Neural cell (in vitro differentiated cells): Measurements from ENCODE around the gene NME3. TPM values are rescaled to one million over a fixed set of nuclear protein-coding genes. Genes with fewer than 3 reads are reported as not detected.

Source experiments
- H2AFZ ChIP-seq: fragments of 200-600, 300-800 bp; sonication (generic), shearing (Covaris generic); 2 replicates; pipeline ENCODE4 v1.6.0; 2014; ENCODE audit warnings: low read depth, mild to moderate bottlenecking, antibody characterized with exemption, low read length, moderate library complexity
- H3F3A ChIP-seq: fragments of 200-600 bp; shearing (Covaris generic); 2 replicates; pipeline ENCODE4 v1.6.1; 2016; ENCODE audit warnings: mild to moderate bottlenecking, moderate library complexity, mixed read lengths, antibody characterized with exemption, low read length; ENCODE audit not compliant: insufficient read depth, poor library complexity, severe bottlenecking
- H3K27ac ChIP-seq: fragments of 200-600, 300-800 bp; sonication (generic), shearing (Covaris generic); 2 replicates; pipeline ENCODE4 v1.5.1; 2014; ENCODE audit warnings: mild to moderate bottlenecking, low read length, moderate library complexity
- H3K27me3 ChIP-seq: fragments of 300-800, 200-600 bp; sonication (generic), shearing (Covaris generic); 2 replicates; pipeline ENCODE4 v1.6.0; 2014; ENCODE audit warnings: mild to moderate bottlenecking, low read depth, low read length, moderate library complexity; ENCODE audit not compliant: insufficient read depth
- H3K36me3 ChIP-seq: fragments of 300-800, 200-600 bp; sonication (generic), shearing (Covaris generic); 2 replicates; pipeline ENCODE4 v1.5.1; 2014; ENCODE audit warnings: mild to moderate bottlenecking, antibody characterized with exemption, low read length, moderate library complexity; ENCODE audit not compliant: insufficient read depth
- H3K4me2 ChIP-seq: fragments of 300-800, 200-600 bp; sonication (generic), shearing (Covaris generic); 2 replicates; pipeline ENCODE4 v1.6.0; 2014; ENCODE audit warnings: mild to moderate bottlenecking, low read length
- H3K4me3 ChIP-seq: fragments of 300-800, 200-600 bp; sonication (generic), shearing (Covaris generic); 2 replicates; pipeline ENCODE4 v1.5.1; 2014; ENCODE audit warnings: mild to moderate bottlenecking, low read length, moderate library complexity
- H3K79me2 ChIP-seq: fragments of 200-600 bp; shearing (Covaris generic); replicated peaks from 2 replicates; pipeline ENCODE4 v1.6.0; 2014; ENCODE audit warnings: mild to moderate bottlenecking, low read length, moderate library complexity; ENCODE audit not compliant: insufficient read depth
- H3K9ac ChIP-seq: fragments of 300-800, 200-600 bp; sonication (generic), shearing (Covaris generic); 2 replicates; pipeline ENCODE4 v1.6.1; 2016; ENCODE audit warnings: mild to moderate bottlenecking, low read length, mixed read lengths
- H3K9me2 ChIP-seq: fragments of 200-600 bp; shearing (Covaris generic); 2 replicates; pipeline ENCODE4 v1.6.1; 2016; ENCODE audit warnings: mild to moderate bottlenecking, low read length, mixed read lengths; ENCODE audit not compliant: insufficient read depth
- H3K9me3 ChIP-seq: fragments of 200-600, 300-800 bp; sonication (generic), shearing (Covaris generic); 2 replicates; pipeline ENCODE4 v1.6.1; 2016; ENCODE audit warnings: mild to moderate bottlenecking, mixed run types, low read length, moderate library complexity, mixed read lengths
- H4K20me1 ChIP-seq: fragments of 200-600 bp; shearing (Covaris generic); 2 replicates; pipeline ENCODE4 v1.6.1; 2016; ENCODE audit warnings: mild to moderate bottlenecking, mixed run types; ENCODE audit not compliant: insufficient read depth
- EP300 ChIP-seq: fragments of 450-650 bp; conservative IDR thresholded peaks from 2 replicates; pipeline ENCODE4 v1.6.1; 2014; ENCODE audit warnings: antibody characterized with exemption, mild to moderate bottlenecking, moderate library complexity; ENCODE audit not compliant: poor library complexity, severe bottlenecking
- EZH2 ChIP-seq: fragments of 200-600, 300-800 bp; shearing (Covaris generic), sonication (generic); IDR thresholded peaks from 2 replicates; pipeline ENCODE4 v1.6.1; 2014; ENCODE audit warnings: antibody characterized with exemption, low read length, borderline replicate concordance, mild to moderate bottlenecking; ENCODE audit not compliant: insufficient read depth, poor library complexity, severe bottlenecking
- MXI1 ChIP-seq: fragments of 450-650 bp; conservative IDR thresholded peaks from 2 replicates; pipeline ENCODE4 v1.6.1; 2014; ENCODE audit warnings: antibody characterized with exemption, mild to moderate bottlenecking; ENCODE audit not compliant: poor library complexity, severe bottlenecking
- POLR2AphosphoS5 ChIP-seq: IDR thresholded peaks from 2 replicates; pipeline ENCODE4 v1.6.1; 2012
- RAD21 ChIP-seq: fragments of 450-650 bp; conservative IDR thresholded peaks from 2 replicates; pipeline ENCODE4 v1.6.1; 2014; ENCODE audit warnings: antibody characterized with exemption, mild to moderate bottlenecking, moderate library complexity
- SMC3 ChIP-seq: fragments of 450-650 bp; conservative IDR thresholded peaks from 2 replicates; pipeline ENCODE4 v1.6.1; 2014; ENCODE audit warnings: antibody characterized with exemption, mild to moderate bottlenecking, moderate library complexity; ENCODE audit not compliant: poor library complexity
- TAF1 ChIP-seq: IDR thresholded peaks from 2 replicates; pipeline ENCODE4 v1.6.1; 2012; ENCODE audit warnings: low read depth
- polyA plus RNA-seq: library from polyadenylated mRNA; depleted of rRNA; stranded (reverse); fragments of >200 nt; gene quantifications from 2 replicates; pipeline ENCODE4 v1.2.3, GENCODE V29; 2014
- TF ChIP-seq, protein P1 (sequence below): IDR thresholded peaks from 2 replicates; pipeline ENCODE4 v1.6.1; 2012; ENCODE audit warnings: borderline replicate concordance
- TF ChIP-seq, protein P2 (sequence below): fragments of 450-650 bp; IDR thresholded peaks from 2 replicates; pipeline ENCODE4 v1.5.1; 2014; ENCODE audit warnings: antibody characterized with exemption, mild to moderate bottlenecking, moderate library complexity; ENCODE audit not compliant: poor library complexity, severe bottlenecking

Gene NME3
- polyA plus RNA-seq, 1 donor from 2014 or later, result 102 TPM

DNA sequence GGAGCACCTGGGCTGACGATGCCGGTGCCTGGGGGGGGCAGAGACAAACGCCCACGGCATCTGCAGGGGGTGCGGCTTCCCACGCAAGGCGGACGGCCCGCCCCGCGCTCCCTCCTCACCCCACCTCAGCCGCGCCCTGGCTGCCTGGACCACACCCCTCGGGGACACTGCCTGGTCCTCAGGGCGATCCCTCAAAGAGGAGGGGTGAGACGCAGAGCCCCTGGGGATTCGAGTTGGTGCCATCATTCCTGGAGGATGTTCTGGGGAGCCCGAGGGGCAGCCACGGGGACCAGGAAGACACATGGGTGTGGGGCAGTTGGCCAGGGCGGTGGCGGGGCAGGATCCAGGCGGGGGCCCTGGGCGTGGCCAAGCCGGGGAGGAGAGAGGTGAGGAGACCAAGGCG, 18.3 kb upstream of the NME3 start:
- Histone ChIP-seq H3K79me2 (peaks cover 6% of the 10 kb centered on the region), H3F3A (no peaks in the 10 kb centered on the region), H2AFZ (no peak overlapping the region), H4K20me1 (no peaks in the 10 kb centered on the region), H3K27ac (no peak overlapping the region), H3K36me3 (no peaks in the 10 kb centered on the region), H3K4me3 (no peak overlapping the region), H3K9me3 (no peaks in the 10 kb centered on the region), H3K9ac (no peak overlapping the region), H3K27me3 (no peaks in the 10 kb centered on the region), H3K4me2 (no peak overlapping the region), H3K9me2 (no peaks in the 10 kb centered on the region)
- TF ChIP-seq, protein P1, sequence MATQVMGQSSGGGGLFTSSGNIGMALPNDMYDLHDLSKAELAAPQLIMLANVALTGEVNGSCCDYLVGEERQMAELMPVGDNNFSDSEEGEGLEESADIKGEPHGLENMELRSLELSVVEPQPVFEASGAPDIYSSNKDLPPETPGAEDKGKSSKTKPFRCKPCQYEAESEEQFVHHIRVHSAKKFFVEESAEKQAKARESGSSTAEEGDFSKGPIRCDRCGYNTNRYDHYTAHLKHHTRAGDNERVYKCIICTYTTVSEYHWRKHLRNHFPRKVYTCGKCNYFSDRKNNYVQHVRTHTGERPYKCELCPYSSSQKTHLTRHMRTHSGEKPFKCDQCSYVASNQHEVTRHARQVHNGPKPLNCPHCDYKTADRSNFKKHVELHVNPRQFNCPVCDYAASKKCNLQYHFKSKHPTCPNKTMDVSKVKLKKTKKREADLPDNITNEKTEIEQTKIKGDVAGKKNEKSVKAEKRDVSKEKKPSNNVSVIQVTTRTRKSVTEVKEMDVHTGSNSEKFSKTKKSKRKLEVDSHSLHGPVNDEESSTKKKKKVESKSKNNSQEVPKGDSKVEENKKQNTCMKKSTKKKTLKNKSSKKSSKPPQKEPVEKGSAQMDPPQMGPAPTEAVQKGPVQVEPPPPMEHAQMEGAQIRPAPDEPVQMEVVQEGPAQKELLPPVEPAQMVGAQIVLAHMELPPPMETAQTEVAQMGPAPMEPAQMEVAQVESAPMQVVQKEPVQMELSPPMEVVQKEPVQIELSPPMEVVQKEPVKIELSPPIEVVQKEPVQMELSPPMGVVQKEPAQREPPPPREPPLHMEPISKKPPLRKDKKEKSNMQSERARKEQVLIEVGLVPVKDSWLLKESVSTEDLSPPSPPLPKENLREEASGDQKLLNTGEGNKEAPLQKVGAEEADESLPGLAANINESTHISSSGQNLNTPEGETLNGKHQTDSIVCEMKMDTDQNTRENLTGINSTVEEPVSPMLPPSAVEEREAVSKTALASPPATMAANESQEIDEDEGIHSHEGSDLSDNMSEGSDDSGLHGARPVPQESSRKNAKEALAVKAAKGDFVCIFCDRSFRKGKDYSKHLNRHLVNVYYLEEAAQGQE, result no peak
- TF ChIP-seq EP300 (no peak), SMC3 (no peak), TAF1 (no peak), EZH2 (no peak)
- TF ChIP-seq, protein P2, sequence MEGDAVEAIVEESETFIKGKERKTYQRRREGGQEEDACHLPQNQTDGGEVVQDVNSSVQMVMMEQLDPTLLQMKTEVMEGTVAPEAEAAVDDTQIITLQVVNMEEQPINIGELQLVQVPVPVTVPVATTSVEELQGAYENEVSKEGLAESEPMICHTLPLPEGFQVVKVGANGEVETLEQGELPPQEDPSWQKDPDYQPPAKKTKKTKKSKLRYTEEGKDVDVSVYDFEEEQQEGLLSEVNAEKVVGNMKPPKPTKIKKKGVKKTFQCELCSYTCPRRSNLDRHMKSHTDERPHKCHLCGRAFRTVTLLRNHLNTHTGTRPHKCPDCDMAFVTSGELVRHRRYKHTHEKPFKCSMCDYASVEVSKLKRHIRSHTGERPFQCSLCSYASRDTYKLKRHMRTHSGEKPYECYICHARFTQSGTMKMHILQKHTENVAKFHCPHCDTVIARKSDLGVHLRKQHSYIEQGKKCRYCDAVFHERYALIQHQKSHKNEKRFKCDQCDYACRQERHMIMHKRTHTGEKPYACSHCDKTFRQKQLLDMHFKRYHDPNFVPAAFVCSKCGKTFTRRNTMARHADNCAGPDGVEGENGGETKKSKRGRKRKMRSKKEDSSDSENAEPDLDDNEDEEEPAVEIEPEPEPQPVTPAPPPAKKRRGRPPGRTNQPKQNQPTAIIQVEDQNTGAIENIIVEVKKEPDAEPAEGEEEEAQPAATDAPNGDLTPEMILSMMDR, result no peak

DNA sequence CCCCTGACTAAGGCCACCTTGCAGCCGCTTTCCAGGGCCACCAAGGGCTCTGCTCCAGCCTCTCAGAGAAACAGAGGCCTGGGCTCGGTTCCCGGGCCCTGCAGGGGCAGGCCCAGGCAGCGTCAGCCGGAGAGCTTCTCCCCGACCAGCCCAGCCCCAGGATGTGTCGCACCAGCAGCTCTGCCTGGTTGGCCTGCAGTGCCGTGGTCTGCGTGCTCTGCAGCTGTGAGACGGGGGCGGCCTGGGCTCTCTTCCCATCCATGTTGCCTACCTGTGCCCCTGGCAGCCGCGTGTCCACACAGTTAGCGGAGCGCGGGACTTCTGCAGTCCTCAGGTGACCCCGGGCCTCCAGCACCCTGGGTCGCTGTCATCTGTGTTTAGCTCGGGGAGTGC, 17.4 kb upstream of the NME3 start:
- H4K20me1 ChIP-seq, result no peaks in the 10 kb centered on the region
- H3K9ac ChIP-seq, result no peak overlapping the region
- no peaks in the 10 kb centered on the region for H3K27me3 ChIP-seq
- H3K4me3 ChIP-seq, result no peak overlapping the region
- H3K36me3 ChIP-seq, result no peaks in the 10 kb centered on the region
- no peaks in the 10 kb centered on the region for H3K9me3 ChIP-seq
- no peaks in the 10 kb centered on the region for H3K9me2 ChIP-seq
- no peaks in the 10 kb centered on the region for H3F3A ChIP-seq
- no peak overlapping the region for H3K4me2 ChIP-seq
- H3K79me2 ChIP-seq, result peaks cover 14% of the 10 kb centered on the region
- no peak overlapping the region for H2AFZ ChIP-seq
- no peak for TF ChIP-seq SMC3
- TF ChIP-seq, protein P2, result no peak
- no peak for TF ChIP-seq MXI1
- no peak for TF ChIP-seq RAD21
- TF ChIP-seq, protein P1, result no peak
- TF ChIP-seq POLR2AphosphoS5, result no peak
- TF ChIP-seq EZH2, result no peak
- no peak for TF ChIP-seq TAF1
- TF ChIP-seq EP300, result no peak
- no peak overlapping the region for H3K27ac ChIP-seq
